Measurements from ENCODE around the gene BNIP3.

GRCh38 chr10:132003282-132003924 is 21.7 kb upstream of the BNIP3 start:
- TF ChIP-seq CTCF (IDR thresholded peaks at IDR 0.05; ENCODE audit: insufficient read depth, low read length), result no peak
- no peak for TF ChIP-seq POLR2AphosphoS5 (IDR thresholded peaks at IDR 0.05; ENCODE audit: low read depth)
- TF ChIP-seq GABPA (IDR thresholded peaks at IDR 0.05; ENCODE audit: low read depth), result no peak
